Ovary (tissue), 9 donors: Measurements from ENCODE around the gene MTX2. TPM values are rescaled to one million over a fixed set of nuclear protein-coding genes. Genes with fewer than 3 reads are reported as not detected.

Source experiments
- DNase-seq, 5 donors: peaks; one replicate each; pipeline ENCODE4 v3.0.0-alpha.2; 2019 to 2020
- H3K27ac ChIP-seq, 2 donors: fragments of 200-600 bp; one replicate each; pipeline versions ENCODE4 v1.5.1 to v1.8.0; 2019 to 2022
- H3K27me3 ChIP-seq: fragments of 200-600 bp; one replicate; pipeline ENCODE4 v1.8.0; 2022
- H3K36me3 ChIP-seq: fragments of 200-600 bp; sonication (generic); one replicate; pipeline ENCODE4 v1.5.1; 2019
- H3K4me1 ChIP-seq: one replicate; pipeline ENCODE4 v1.8.1; 2013; ENCODE audit warnings: mild to moderate bottlenecking, moderate library complexity; ENCODE audit not compliant: insufficient read depth
- H3K4me3 ChIP-seq: fragments of 200-600 bp; sonication (generic); one replicate; pipeline ENCODE4 v1.5.1; 2017
- H3K9me3 ChIP-seq, 2 donors: fragments of 200-600 bp in 1 of 2; sonication (generic) in 1 of 2; one replicate each; pipeline versions ENCODE4 v1.5.1 to v1.8.1; 2013 to 2019; ENCODE audit warnings: mild to moderate bottlenecking in 1 of 2, moderate library complexity in 1 of 2
- CTCF ChIP-seq, 3 donors: fragments of 450-650 bp in 2 of 3; fragments of 200-600 bp in 1 of 3; IDR thresholded peaks; one replicate each; pipeline versions ENCODE4 v1.5.1 to v1.8.0; 2016 to 2022; ENCODE audit warnings: antibody characterized with exemption in 3 of 3, mild to moderate bottlenecking in 1 of 3
- EP300 ChIP-seq: sonication (generic); formaldehyde crosslinking; IDR thresholded peaks from one replicate; pipeline ENCODE4 v1.6.1; 2017; ENCODE audit warnings: antibody characterized with exemption
- POLR2A ChIP-seq: fragments of 450-650 bp; IDR thresholded peaks from one replicate; pipeline ENCODE4 v1.6.1; 2017; ENCODE audit warnings: antibody characterized with exemption, mild to moderate bottlenecking, moderate library complexity
- WGBS, 3 donors: extraction: QIAGEN DNeasy Blood & Tissue Kit in 1 of 3; methylation state at CpG; one replicate each; pipeline versions ENCODE4 v1.1.5 to v1.1.7; 2013 to 2017; 5-methylcytosine and 5-hydroxymethylcytosine counted together
- intact Hi-C, 4 donors: fragments of 100-400 bp; cut with DNase I; formaldehyde crosslinking; loops; one replicate each; pipeline versions ENCODE4 v1.11.0 to v1.15.1; 2022 to 2023
- polyA plus RNA-seq, 2 donors: library from polyadenylated mRNA; stranded (reverse); fragments of 200-250 nt in 1 of 2; fragments of 350-450 nt in 1 of 2; fragmentation: Illumina TruSeq in 1 of 2; extraction: RNeasy Lipid Tissue Mini Kit (QIAGEN cat#74804) in 1 of 2; gene quantifications; one replicate each; pipeline ENCODE4 v1.2.3, GENCODE V29; 2013 to 2014
- total RNA-seq, 7 donors: library from RNA; depleted of rRNA in 2 of 7; stranded (reverse); fragments of >200 nt in 2 of 7; fragmentation: NEBNext Ultra II Directional in 3 of 7; extraction: Animal tissue kit (Norgen Biotek cat#: 25700) in 3 of 7; gene quantifications; one replicate each; pipeline versions ENCODE4 v1.1.0 to v1.2.4, GENCODE V29; 2016 to 2023
- donor health status: DM: no; HTN: no; CAD: no; lungs with moderate emphysema.
- donor health status: DM: no; HTN: no; CAD: no.
- donor health status: Bipolar disorder and iron deficiency.
- donor health status: DM: yes; HTN: yes; CAD: no.
- donor health status: DM: no; HTN: no; CAD: no.
- donor health status: DM: yes; HTN: yes; CAD: no.

Gene MTX2
- total and polyA plus RNA-seq, 9 donors, result 15.2 to 36.8 (median 19.8) TPM

- no peak for DNase-seq
- H3K27ac ChIP-seq, result no peak overlapping the region
- intact Hi-C loops, result no loop called here
- no peaks in the 10 kb centered on the region for H3K27me3 ChIP-seq
- H3K4me3 ChIP-seq, result no peak overlapping the region
- H3K9me3 ChIP-seq, result no peaks in the 10 kb centered on the region
- H3K4me1 ChIP-seq, result no peaks in the 10 kb centered on the region
- 62 to 83% (median 67%) methylated on average over 4 of the region's 4 CpGs for WGBS, 3 donors
- TF ChIP-seq EP300 (no peak), POLR2A (no peak), CTCF (IDR thresholded peaks at IDR 0.05) (no peak)
- H3K36me3 ChIP-seq, result no peaks in the 10 kb centered on the region
Measured at GRCh38 chr2:176247859-176248258, 21.4 kb upstream of the MTX2 start.

GRCh38 chr2:176251928-176252327 lies 17.3 kb upstream of the MTX2 start:
- Histone ChIP-seq H3K27me3 (no peaks in the 10 kb centered on the region), H3K9me3 (no peaks in the 10 kb centered on the region), H3K4me3 (no peak overlapping the region), H3K4me1 (no peaks in the 10 kb centered on the region), H3K27ac (no peak overlapping the region), H3K36me3 (no peaks in the 10 kb centered on the region)
- intact Hi-C loops, result no loop called here
- WGBS, 3 donors, result 75 to 86% (median 81%) methylated on average over 1 of the region's 1 CpG
- no peak for DNase-seq
- no peak for TF ChIP-seq EP300
- TF ChIP-seq POLR2A, result no peak
- TF ChIP-seq CTCF (IDR thresholded peaks at IDR 0.05), result no peak

- DNase-seq, result no peak
- WGBS, 3 donors, result 91 to 98% (median 97%) methylated on average over 1 of the region's 1 CpG
- H3K36me3 ChIP-seq, result no peaks in the 10 kb centered on the region
- intact Hi-C loops, result loop anchor here in 1 of 4 donors (10.0 kb wide), 1 partner anchor 116 kb away; no protein-coding TSS in a partner anchor
- no peaks in the 10 kb centered on the region for H3K4me1 ChIP-seq
- H3K27me3 ChIP-seq, result no peaks in the 10 kb centered on the region
- no peak overlapping the region for H3K27ac ChIP-seq
- H3K9me3 ChIP-seq, result no peaks in the 10 kb centered on the region
- H3K4me3 ChIP-seq, result no peak overlapping the region
- TF ChIP-seq CTCF (IDR thresholded peaks at IDR 0.05) (no peak), POLR2A (no peak), EP300 (no peak)
Measured at GRCh38 chr2:176260689-176261088, 8.6 kb upstream of the MTX2 start.

GRCh38 chr2:176261136-176261535 lies 8.1 kb upstream of the MTX2 start:
- H3K9me3 ChIP-seq, result no peaks in the 10 kb centered on the region
- no peak for DNase-seq
- no peaks in the 10 kb centered on the region for H3K27me3 ChIP-seq
- no peak for TF ChIP-seq CTCF (IDR thresholded peaks at IDR 0.05)
- TF ChIP-seq POLR2A, result no peak
- TF ChIP-seq EP300, result no peak
- no peaks in the 10 kb centered on the region for H3K4me1 ChIP-seq
- no peak overlapping the region for H3K27ac ChIP-seq
- intact Hi-C loops, result loop anchor here in 1 of 4 donors (10.0 kb wide), 1 partner anchor 116 kb away; no protein-coding TSS in a partner anchor
- H3K36me3 ChIP-seq, result no peaks in the 10 kb centered on the region
- H3K4me3 ChIP-seq, result no peak overlapping the region
